ENCODE measurements around the gene NACC2.

Gene NACC2

DNA sequence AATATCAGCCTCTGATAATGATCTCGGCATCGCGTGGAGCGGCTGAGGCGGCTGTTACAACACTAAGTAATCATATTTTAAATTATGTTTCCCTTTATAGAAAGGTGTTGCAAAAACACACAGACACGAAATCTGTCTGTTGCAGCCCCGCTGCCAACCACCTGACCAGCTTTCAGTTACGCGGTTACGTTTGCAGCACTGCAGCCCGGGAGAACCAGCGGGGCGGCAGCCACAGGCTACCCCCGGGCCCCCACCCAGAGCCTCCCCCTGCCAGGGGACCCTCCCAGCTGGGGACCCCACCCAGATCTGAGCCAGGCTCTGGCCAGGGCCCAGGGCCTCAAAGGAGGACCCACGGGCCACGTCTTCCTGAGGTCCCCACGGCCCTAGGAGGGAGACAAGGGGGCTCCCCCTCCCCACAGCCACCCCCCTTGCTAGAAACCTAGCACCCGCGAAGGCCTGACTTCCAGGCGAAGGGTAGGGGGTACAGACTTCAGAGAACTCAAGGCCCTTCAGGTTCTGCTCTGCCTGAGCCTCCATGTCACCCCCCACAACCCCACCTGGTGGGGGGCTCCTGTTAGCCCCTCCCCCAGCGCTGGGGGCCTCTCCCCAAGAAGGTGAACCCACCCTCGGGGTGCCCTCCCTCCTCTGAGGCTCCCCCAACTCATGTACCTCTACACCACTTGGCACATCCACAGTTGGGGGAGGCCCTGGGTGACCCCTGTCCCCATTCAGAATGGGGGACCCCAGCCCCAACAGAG lies 6.0 kb downstream of the NACC2 start:
- peaks cover 13% of the 10 kb centered on the region for H3K4me1 ChIP-seq (ENCODE audit: insufficient read depth, low read length)
- H3K27me3 ChIP-seq (ENCODE audit: insufficient read depth, low read length) = peaks cover 13% of the 10 kb centered on the region
- H3K9ac ChIP-seq (ENCODE audit: low read depth, low read length) = no peak overlapping the region
- no peaks in the 10 kb centered on the region for H3K36me3 ChIP-seq (ENCODE audit: insufficient read depth, low read depth, low read length)
- H3K4me3 ChIP-seq (ENCODE audit: low read length) = no peak overlapping the region
- H3K9me3 ChIP-seq (ENCODE audit: insufficient read depth, low read depth, low read length) = no peaks in the 10 kb centered on the region
- H3K27ac ChIP-seq (ENCODE audit: low read length) = no peak overlapping the region

DNA sequence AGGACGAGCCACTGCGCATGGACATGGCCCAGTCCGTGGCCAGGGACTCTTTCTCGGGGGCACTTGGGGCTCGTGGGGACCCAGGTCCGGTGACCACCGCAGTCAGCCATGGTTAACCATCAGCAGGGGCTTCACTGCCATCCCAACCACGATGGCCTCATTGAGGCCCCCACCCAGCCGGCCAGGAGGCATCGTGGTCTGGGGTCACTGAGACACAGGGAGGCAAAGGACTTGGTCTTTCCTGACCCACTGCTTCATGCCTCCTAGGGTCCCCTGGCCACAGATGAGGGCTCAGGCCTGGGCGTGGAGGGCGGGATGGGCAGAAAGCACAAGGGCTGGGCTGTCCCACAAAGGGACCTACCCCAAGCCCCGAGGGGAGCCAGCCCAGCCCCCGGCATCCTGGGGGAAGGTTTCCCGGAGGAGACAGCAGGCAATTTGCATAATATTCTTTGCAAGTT lies 6.6 kb downstream of the NACC2 start:
- Histone ChIP-seq H3K9me3 (ENCODE audit: insufficient read depth, low read depth, low read length) (no peaks in the 10 kb centered on the region), H3K27me3 (ENCODE audit: insufficient read depth, low read length) (peaks cover 7% of the 10 kb centered on the region), H3K27ac (ENCODE audit: low read length) (no peak overlapping the region), H3K4me1 (ENCODE audit: insufficient read depth, low read length) (peaks cover 13% of the 10 kb centered on the region), H3K4me3 (ENCODE audit: low read length) (no peak overlapping the region), H3K36me3 (ENCODE audit: insufficient read depth, low read depth, low read length) (no peaks in the 10 kb centered on the region), H3K9ac (ENCODE audit: low read depth, low read length) (no peak overlapping the region)

DNA sequence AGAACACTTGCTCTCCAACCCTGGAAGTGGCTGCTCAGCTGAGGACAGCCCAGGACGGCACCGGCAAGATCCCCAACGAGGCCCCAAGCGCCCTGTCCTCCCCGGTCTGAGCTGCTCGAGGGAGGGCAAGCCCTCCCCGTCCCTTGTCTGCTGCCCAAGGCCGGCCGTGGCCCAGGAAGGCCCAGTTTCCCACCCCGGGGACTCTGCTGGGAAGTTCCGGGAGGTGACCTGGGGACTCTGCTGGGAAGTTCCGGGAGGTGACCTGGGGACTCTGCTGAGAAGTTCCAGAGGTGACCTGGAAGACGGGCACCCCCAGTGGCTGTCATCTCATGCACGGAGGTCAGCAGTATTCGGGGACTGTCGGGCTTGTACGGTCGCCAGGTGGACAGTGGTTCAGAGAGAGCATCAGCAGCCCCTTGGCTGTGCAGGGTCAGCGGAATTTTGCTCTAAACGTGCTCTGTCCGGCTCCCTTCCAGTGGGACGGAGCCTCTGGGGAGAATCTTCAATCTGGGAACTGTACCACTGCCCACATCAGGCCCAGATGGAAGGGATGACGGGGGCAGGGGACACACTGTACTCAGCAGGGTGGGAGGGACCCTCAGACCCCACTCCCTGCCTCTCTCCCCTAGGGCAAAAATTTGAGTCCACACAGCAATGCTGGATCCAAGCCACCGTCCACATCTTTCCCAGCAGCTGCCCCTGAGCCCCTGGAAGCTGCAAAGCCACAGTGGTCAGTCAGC lies 7.2 kb downstream of the NACC2 start:
- Histone ChIP-seq H3K9ac (ENCODE audit: low read depth, low read length) (no peak overlapping the region), H3K4me1 (ENCODE audit: insufficient read depth, low read length) (peaks cover 10% of the 10 kb centered on the region), H3K27ac (ENCODE audit: low read length) (no peak overlapping the region), H3K4me3 (ENCODE audit: low read length) (no peak overlapping the region), H3K27me3 (ENCODE audit: insufficient read depth, low read length) (peaks cover under 1% of the 10 kb centered on the region; the same call in 1 of the 2 replicates), H3K9me3 (ENCODE audit: insufficient read depth, low read depth, low read length) (no peaks in the 10 kb centered on the region), H3K36me3 (ENCODE audit: insufficient read depth, low read depth, low read length) (no peaks in the 10 kb centered on the region)

DNA sequence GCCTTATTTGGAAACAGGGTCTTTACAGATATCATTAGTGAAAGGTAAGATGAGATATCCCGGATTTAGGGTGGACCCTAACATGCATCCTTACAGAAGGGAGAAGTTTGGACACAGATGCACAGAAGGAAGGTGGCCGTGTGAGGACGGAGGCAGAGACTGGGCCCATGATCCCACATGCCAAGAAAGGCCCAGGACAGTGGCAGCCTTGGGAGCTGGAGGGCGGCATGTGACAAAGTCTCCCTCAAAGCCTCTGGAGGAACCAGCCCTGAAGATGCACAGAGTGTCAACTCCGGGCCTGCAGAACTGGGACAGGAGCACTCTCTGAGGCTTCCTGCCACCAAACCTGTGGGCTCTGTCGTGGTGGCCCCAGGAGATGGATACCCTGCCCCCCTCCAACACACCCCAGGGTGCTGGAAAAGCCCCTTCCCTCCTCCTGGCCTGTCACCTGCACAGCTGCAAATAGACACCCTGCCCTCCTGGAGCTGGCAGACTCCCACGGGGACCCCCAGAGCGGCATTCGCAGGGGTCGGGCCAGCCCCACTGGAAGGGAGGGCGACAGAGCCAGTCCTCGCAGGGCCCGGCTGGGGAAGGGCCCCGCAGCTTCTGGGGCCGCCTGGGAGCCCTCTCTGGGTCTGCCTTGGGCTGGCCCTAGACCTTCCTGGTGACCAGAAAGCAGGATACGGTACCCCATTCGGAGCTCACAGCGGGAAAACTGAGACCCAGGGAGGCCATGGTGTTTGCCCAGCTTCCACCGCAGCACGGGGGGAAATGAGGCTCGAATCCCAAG lies 7.9 kb downstream of the NACC2 start:
- peaks cover 10% of the 10 kb centered on the region; the same call in 1 of the 2 replicates for H3K4me1 ChIP-seq (ENCODE audit: insufficient read depth, low read length)
- no peaks in the 10 kb centered on the region for H3K27me3 ChIP-seq (ENCODE audit: insufficient read depth, low read length)
- H3K27ac ChIP-seq (ENCODE audit: low read length) = no peak overlapping the region
- no peak overlapping the region for H3K4me3 ChIP-seq (ENCODE audit: low read length)
- H3K9ac ChIP-seq (ENCODE audit: low read depth, low read length) = no peak overlapping the region
- no peaks in the 10 kb centered on the region for H3K9me3 ChIP-seq (ENCODE audit: insufficient read depth, low read depth, low read length)
- H3K36me3 ChIP-seq (ENCODE audit: insufficient read depth, low read depth, low read length) = no peaks in the 10 kb centered on the region

DNA sequence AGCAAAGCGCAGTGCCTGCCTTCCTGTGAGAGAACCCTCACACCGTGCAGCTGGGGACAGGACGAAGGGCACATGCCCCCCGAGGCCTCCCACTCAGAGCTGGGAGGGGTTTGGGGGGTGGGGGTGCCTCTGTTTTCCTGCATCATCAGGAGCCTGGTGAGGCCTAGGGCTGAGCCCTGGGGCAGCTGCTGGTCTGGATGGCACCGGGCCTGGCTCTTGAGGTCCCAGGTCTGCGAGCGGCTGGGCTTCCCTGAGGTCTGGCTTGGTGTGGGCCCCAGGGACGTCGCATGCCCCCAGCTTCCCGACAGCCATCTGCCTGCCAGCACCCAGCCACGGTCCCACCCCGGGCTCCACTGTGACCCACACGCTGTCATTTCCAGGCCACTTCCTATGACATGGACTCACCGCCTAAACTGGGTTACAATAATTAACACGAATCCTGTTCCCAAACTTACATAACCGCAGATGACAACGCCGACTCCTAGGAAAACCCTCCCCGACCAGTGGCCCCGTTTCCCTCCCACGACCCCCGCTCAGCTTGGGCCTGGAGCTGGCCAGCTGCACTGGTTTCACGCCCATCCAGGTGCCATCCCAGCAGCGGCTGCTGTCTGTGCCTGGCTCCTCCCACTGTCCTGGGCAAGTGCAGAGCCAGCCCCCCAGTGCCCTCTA lies 8.7 kb downstream of the NACC2 start:
- peaks cover 10% of the 10 kb centered on the region; the same call in 1 of the 2 replicates for H3K4me1 ChIP-seq (ENCODE audit: insufficient read depth, low read length)
- 0 out of 2 replicates have a peak overlapping the region, but pooled peaks have one; percentile 32 for H3K9ac ChIP-seq (ENCODE audit: low read depth, low read length)
- H3K4me3 ChIP-seq (ENCODE audit: low read length) = no peak overlapping the region
- no peaks in the 10 kb centered on the region for H3K27me3 ChIP-seq (ENCODE audit: insufficient read depth, low read length)
- no peaks in the 10 kb centered on the region for H3K9me3 ChIP-seq (ENCODE audit: insufficient read depth, low read depth, low read length)
- no peaks in the 10 kb centered on the region for H3K36me3 ChIP-seq (ENCODE audit: insufficient read depth, low read depth, low read length)
- H3K27ac ChIP-seq (ENCODE audit: low read length) = no peak overlapping the region

DNA sequence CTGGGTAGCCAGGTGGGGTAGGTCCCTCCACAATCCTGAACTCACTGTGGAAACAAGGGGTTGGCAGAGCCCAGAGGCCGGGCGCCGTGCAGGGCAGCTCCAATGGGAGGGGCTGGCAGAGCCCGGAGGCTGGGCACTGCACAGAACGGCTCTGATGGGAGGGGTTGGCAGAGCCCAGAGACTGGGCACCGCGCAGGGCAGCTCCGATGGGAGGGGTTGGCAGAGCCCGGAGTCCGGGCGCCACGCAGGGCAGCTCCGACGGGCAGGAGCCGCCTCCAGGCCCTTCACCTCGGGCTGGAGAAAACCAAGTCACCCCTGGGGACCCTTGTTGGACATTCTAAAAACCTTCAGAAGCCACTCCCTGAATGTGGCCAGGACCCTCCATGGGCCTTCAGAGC lies 9.3 kb downstream of the NACC2 start:
- Histone ChIP-seq H3K27ac (ENCODE audit: low read length) (no peak overlapping the region), H3K9me3 (ENCODE audit: insufficient read depth, low read depth, low read length) (no peaks in the 10 kb centered on the region), H3K27me3 (ENCODE audit: insufficient read depth, low read length) (no peaks in the 10 kb centered on the region), H3K36me3 (ENCODE audit: insufficient read depth, low read depth, low read length) (no peaks in the 10 kb centered on the region), H3K9ac (ENCODE audit: low read depth, low read length) (no peak overlapping the region), H3K4me1 (ENCODE audit: insufficient read depth, low read length) (peaks cover 10% of the 10 kb centered on the region; the same call in 1 of the 2 replicates), H3K4me3 (ENCODE audit: low read length) (no peak overlapping the region)

DNA sequence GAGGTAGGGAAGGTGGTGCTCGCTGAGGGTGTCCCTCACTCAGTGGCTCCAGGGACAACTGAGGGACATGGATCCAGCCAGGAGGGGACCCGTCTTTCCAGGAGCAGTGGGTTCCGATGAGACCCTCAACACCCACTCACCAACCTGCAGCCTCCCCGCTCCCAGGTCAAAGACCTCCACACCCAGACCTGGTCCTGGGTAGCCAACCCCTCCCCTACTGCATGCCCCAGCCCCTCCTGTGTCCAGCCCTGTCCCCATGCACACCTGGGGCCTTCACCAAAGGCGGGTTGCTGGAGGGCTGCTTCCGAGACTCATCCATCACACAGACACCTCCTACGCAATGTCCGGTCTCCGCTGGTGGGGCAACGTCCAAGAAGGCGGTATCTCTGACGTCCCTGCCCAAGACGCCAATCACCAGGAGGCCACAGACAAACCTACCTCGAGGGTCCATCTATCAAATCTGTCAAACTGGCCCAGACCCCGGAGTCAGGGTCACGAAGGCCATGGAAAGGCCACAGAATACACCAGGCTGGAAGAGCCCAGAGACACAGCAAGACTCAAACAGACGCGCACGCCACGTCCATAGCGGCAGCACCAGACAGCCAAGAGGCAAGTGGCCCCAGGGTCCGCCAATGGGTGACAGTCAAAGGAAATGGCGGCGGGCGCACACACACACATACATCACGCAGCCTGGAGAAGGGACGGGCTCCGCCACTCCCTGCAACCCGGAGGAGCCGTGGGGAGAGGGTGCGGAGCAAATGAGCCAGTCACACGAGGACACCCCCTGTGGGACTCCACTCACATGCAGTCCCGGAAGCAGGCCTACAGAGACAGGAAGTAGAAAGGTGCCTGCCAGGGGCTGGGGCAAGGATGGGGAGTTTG lies 10.8 kb downstream of the NACC2 start:
- Histone ChIP-seq H3K27me3 (ENCODE audit: insufficient read depth, low read length) (no peaks in the 10 kb centered on the region), H3K9me3 (ENCODE audit: insufficient read depth, low read depth, low read length) (no peaks in the 10 kb centered on the region), H3K4me3 (ENCODE audit: low read length) (no peak overlapping the region), H3K27ac (ENCODE audit: low read length) (no peak overlapping the region), H3K4me1 (ENCODE audit: insufficient read depth, low read length) (peaks cover 5% of the 10 kb centered on the region; the same call in 1 of the 2 replicates), H3K9ac (ENCODE audit: low read depth, low read length) (no peak overlapping the region), H3K36me3 (ENCODE audit: insufficient read depth, low read depth, low read length) (no peaks in the 10 kb centered on the region)

DNA sequence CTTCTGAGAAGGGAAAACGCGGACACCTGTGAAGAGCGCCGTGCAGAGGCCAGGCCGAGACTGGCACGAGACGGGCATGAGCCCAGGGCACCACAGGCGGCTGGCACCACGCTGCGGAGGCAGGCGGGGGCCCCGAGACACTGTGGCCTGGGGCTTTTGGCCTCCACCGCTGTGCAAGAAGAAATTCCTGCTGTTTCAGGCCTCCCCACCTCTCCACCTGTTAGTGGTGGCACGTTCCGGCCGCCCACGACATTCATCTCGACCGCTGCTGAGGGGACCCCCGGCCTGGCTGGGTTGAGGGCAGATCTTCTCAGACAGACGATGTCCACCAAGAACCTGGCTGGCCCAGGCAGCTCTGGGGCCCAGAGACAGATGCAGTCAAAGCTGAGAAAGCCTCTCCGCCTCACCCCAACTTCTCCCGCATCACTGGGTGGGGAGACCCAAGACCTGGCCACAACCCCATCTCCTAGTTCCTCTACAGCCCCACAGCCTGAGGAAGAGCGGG lies 11.5 kb downstream of the NACC2 start:
- H3K36me3 ChIP-seq (ENCODE audit: insufficient read depth, low read depth, low read length) = no peaks in the 10 kb centered on the region
- peaks cover 4% of the 10 kb centered on the region; the same call in 1 of the 2 replicates for H3K4me1 ChIP-seq (ENCODE audit: insufficient read depth, low read length)
- no peak overlapping the region for H3K4me3 ChIP-seq (ENCODE audit: low read length)
- no peaks in the 10 kb centered on the region for H3K9me3 ChIP-seq (ENCODE audit: insufficient read depth, low read depth, low read length)
- no peaks in the 10 kb centered on the region for H3K27me3 ChIP-seq (ENCODE audit: insufficient read depth, low read length)
- H3K27ac ChIP-seq (ENCODE audit: low read length) = no peak overlapping the region
- no peak overlapping the region for H3K9ac ChIP-seq (ENCODE audit: low read depth, low read length)

DNA sequence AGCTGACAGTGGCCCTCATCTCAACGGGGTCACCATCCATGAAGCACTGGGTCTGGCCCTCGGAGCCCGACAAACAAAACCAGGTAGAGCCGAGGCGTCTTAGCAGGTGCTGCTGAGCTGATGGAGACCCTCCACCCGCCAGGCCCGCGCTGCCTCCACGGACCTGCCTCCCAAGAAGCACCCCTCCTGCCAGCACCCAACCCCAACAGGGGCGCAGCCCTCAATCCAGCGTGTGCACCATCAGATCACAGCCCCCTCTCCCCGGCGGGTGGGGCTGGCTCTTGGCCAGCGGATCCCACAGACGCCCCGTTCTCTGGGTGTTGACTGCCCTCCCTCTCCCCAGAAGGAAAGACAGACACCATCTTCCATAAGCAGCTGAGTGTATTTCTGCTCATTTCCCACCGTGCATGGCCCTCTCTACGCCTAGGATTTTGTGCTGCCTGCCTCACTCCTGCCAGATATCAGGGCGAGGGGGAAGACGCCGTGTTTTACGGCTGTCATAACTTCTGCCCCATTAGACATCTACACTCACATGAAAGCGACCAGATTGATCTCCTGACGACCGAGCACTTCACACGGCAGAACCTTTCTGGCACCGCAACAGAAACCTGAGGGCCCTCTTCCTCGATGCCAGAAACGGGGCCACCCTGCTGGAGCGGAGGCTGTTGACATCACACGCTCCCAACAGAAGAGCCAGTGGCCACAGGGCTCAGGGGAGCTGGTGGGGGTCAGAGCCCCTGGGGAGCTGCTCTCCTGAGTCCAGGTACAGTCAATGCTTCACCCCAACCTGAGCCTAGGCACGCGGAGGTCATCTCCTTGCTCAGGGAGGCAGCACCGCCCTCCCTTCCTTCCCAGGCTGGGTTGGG lies 12.4 kb downstream of the NACC2 start:
- Histone ChIP-seq H3K4me1 (ENCODE audit: insufficient read depth, low read length) (peaks cover 4% of the 10 kb centered on the region; the same call in 1 of the 2 replicates), H3K9ac (ENCODE audit: low read depth, low read length) (no peak overlapping the region), H3K27me3 (ENCODE audit: insufficient read depth, low read length) (no peaks in the 10 kb centered on the region), H3K36me3 (ENCODE audit: insufficient read depth, low read depth, low read length) (no peaks in the 10 kb centered on the region), H3K4me3 (ENCODE audit: low read length) (no peak overlapping the region), H3K27ac (ENCODE audit: low read length) (no peak overlapping the region), H3K9me3 (ENCODE audit: insufficient read depth, low read depth, low read length) (no peaks in the 10 kb centered on the region)
